ENCODE data around the gene ADGRA1.

DNA sequence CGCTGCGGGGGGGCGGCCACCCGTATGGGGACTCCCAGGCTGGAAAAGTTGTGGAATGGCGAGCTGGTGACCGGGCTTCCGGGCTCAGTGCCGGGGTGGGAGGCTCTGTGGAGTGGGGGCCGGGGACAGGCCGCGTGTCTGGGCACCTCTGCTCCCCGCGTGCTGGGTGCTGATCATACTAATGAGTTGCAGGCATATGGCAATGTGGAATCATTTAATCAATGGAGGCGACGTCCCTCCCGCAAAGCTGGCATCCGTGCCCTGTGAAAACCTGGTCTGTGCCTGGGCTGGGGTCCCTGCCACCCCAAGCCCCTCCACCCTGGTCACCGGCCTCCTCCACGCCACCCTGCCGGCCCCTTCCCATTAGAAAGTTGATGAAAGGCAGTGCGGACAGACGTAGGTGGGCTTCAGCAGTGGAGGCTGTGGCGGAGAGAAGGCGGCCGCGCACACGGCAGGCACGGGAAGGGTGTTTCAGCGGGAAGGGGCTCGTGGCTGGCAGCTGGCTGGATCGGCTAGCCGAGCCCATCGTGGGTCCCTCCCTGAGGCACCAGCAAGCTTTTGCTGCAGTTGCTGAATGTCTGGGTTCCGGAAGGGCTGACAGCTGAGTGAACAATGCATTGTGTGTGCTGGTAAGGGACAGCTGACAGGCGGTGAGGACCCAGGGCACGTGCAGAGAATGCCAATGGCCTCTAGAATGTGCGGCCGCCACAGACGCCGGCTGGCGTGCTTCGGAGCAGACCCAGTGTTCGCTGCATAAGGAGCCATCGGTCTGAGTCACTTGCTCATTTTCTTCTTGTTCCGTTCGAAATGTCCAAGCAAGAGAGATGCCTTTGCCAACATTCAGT, 1.5 kb downstream of the ADGRA1 start:
- TF ChIP-seq CTCF (IDR thresholded peaks at IDR 0.05; ENCODE audit: low read length): no peak
- no peak for TF ChIP-seq EZH2 (IDR thresholded peaks at IDR 0.05; ENCODE audit: borderline replicate concordance, low read length)

Data from OCI-LY1 (cell line).